Mesenchymal stem cell (in vitro differentiated cells and primary cell): ENCODE data around the gene CDR2L.

ENCODE experiments used
- DNase-seq: peaks from one replicate; pipeline ENCODE4 v3.0.0-alpha.2; 2013
- H2AFZ ChIP-seq: one replicate; pipeline ENCODE4 v1.6.1; 2013; ENCODE audit warnings: low read depth, mild to moderate bottlenecking, control low read depth, inconsistent platforms, low read length, moderate library complexity
- H2AK5ac ChIP-seq: 2 replicates; pipeline ENCODE4 v1.6.1; 2013; ENCODE audit warnings: low read length, moderate library complexity, mild to moderate bottlenecking, inconsistent platforms; ENCODE audit not compliant: severe bottlenecking
- H2BK120ac ChIP-seq: one replicate; pipeline ENCODE4 v1.6.1; 2013; ENCODE audit warnings: low read depth, mild to moderate bottlenecking, inconsistent platforms, low read length, moderate library complexity
- H2BK12ac ChIP-seq, 2 experiments: one replicate each; pipeline ENCODE4 v1.6.1; 2013; ENCODE audit warnings: inconsistent platforms in 2 of 2, low read length in 2 of 2, mild to moderate bottlenecking in 2 of 2, moderate library complexity in 2 of 2, control low read depth in 1 of 2
- H2BK15ac ChIP-seq: one replicate; pipeline ENCODE4 v1.6.1; 2013; ENCODE audit warnings: mild to moderate bottlenecking, low read depth, inconsistent platforms; ENCODE audit not compliant: poor library complexity, severe bottlenecking
- H2BK5ac ChIP-seq: 2 replicates; pipeline ENCODE4 v1.6.1; 2013; ENCODE audit warnings: low read depth, mild to moderate bottlenecking, low read length, control low read depth, inconsistent platforms; ENCODE audit not compliant: poor library complexity, severe bottlenecking
- H3K14ac ChIP-seq, 2 experiments: one replicate each; pipeline ENCODE4 v1.6.1; 2013; ENCODE audit warnings: inconsistent platforms in 2 of 2, low read length in 2 of 2, control low read depth in 1 of 2, mild to moderate bottlenecking in 1 of 2, moderate library complexity in 1 of 2
- H3K18ac ChIP-seq, 2 experiments: one replicate each; pipeline ENCODE4 v1.6.1; 2013; ENCODE audit warnings: inconsistent platforms in 2 of 2, low read length in 2 of 2, control low read depth in 1 of 2, low read depth in 1 of 2, mild to moderate bottlenecking in 1 of 2
- H3K23ac ChIP-seq, 2 experiments: one replicate each; pipeline ENCODE4 v1.6.1; 2013; ENCODE audit warnings: inconsistent platforms in 2 of 2, low read length in 2 of 2, mild to moderate bottlenecking in 2 of 2, moderate library complexity in 2 of 2, control low read depth in 1 of 2
- H3K27ac ChIP-seq: 2 replicates; pipeline ENCODE4 v1.5.1; 2013; ENCODE audit warnings: mild to moderate bottlenecking, moderate library complexity, low read length, control low read depth, inconsistent platforms; ENCODE audit not compliant: poor library complexity, severe bottlenecking
- H3K27me3 ChIP-seq, 2 experiments: 2 replicates each; pipeline versions ENCODE4 v1.6.1 to v1.7.0; 2013; ENCODE audit warnings: low read length in 2 of 2, mild to moderate bottlenecking in 2 of 2, moderate library complexity in 2 of 2, control low read depth in 1 of 2, inconsistent platforms in 1 of 2; ENCODE audit not compliant: control insufficient read depth in 1 of 2, insufficient read depth in 1 of 2
- H3K36me3 ChIP-seq, 2 experiments: 2 replicates each; pipeline versions ENCODE4 v1.6.1 to v1.7.0; 2013; ENCODE audit warnings: low read length in 2 of 2, control low read depth in 1 of 2, inconsistent platforms in 1 of 2, low read depth in 1 of 2, mild to moderate bottlenecking in 1 of 2; ENCODE audit not compliant: insufficient read depth in 2 of 2, control insufficient read depth in 1 of 2
- H3K4ac ChIP-seq, 2 experiments: one replicate each; pipeline ENCODE4 v1.6.1; 2013; ENCODE audit warnings: inconsistent platforms in 2 of 2, low read length in 2 of 2, mild to moderate bottlenecking in 2 of 2, moderate library complexity in 2 of 2, control low read depth in 1 of 2, low read depth in 1 of 2
- H3K4me1 ChIP-seq: 2 replicates; pipeline ENCODE4 v1.6.1; 2013; ENCODE audit warnings: low read depth, low read length, control low read depth; ENCODE audit not compliant: control insufficient read depth, insufficient read depth
- H3K4me2 ChIP-seq: 2 replicates; pipeline ENCODE4 v1.6.1; 2013; ENCODE audit warnings: low read length, mild to moderate bottlenecking, inconsistent platforms; ENCODE audit not compliant: poor library complexity, severe bottlenecking
- H3K4me3 ChIP-seq, 2 experiments: 2 replicates each; pipeline versions ENCODE4 v1.5.1 to v1.7.0; 2013; ENCODE audit warnings: low read length in 2 of 2, mild to moderate bottlenecking in 2 of 2, control low read depth in 1 of 2, low read depth in 1 of 2; ENCODE audit not compliant: insufficient read depth in 1 of 2
- H3K79me1 ChIP-seq: replicated peaks from 2 replicates; pipeline ENCODE4 v1.6.1; 2013; ENCODE audit warnings: mild to moderate bottlenecking, control low read depth, low read length, inconsistent platforms; ENCODE audit not compliant: poor library complexity, severe bottlenecking
- H3K9ac ChIP-seq: 2 replicates; pipeline ENCODE4 v1.7.0; 2013; ENCODE audit warnings: mild to moderate bottlenecking, low read length, moderate library complexity
- H3K9me3 ChIP-seq: 2 replicates; pipeline ENCODE4 v1.7.0; 2013; ENCODE audit warnings: mild to moderate bottlenecking, low read length; ENCODE audit not compliant: control insufficient read depth
- H4K8ac ChIP-seq: one replicate; pipeline ENCODE4 v1.6.1; 2013; ENCODE audit warnings: inconsistent platforms, mild to moderate bottlenecking, low read length, moderate library complexity
- H4K91ac ChIP-seq: one replicate; pipeline ENCODE4 v1.6.1; 2013; ENCODE audit warnings: mild to moderate bottlenecking, low read length, inconsistent platforms
- WGBS: methylation state at CpG from one replicate; pipeline ENCODE4 v1.1.7; 2013; ENCODE audit warnings: mixed read lengths; 5-methylcytosine and 5-hydroxymethylcytosine counted together

The CDR2L gene

DNA sequence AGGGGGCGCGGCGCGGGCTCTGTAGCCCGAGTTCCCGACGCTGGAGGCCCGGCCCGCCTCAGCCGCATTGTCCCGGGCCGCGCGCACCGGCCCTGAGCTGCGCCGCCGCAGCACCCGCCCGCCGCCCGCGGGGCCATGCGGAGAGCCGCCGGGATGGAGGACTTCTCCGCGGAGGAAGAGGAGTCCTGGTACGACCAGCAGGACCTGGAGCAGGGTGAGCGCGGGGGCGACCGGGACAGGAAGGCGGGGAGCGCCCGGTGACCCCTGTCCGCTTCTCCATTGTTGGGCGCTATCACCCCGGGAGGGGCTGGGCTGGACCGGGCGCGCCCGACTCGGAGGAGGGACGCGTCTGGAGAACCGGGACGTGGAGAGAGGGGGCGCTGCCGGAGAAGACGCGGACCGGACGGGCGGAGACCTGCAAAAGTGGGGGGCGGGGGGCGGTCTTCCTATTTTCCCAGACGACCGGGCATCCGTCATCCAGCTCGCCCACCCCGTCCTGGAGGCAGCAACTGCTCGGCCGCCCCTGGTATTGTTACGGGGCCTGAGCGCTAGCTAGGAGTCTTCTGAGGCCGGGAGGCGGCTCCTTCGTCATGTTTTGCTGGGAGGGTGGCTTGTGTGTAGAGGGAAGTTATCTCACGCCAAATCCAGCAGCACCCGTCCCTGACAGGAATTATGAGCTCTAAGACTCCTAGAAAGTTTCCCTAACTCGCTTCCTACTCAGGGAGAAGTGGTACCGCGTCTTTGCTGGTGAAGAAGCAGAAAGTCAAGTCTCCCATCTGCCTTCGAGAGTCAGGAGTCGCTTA, 678 bp downstream of the CDR2L start:
- Histone ChIP-seq H2BK15ac (peak overlapping the region; percentile 90), H2BK12ac (peak overlapping the region in 1 of 2 experiments; percentile 29), H3K27ac (peak overlapping the region; percentile 80), H3K36me3 (peaks cover 0 to 8% of the 10 kb centered on the region in 2 experiments), H3K14ac (peak overlapping the region in 1 of 2 experiments; percentile 81), H2AK5ac (peak overlapping the region; percentile 94), H3K4me1 (peaks cover 25% of the 10 kb centered on the region), H3K4me3 (peak overlapping the region; percentile 80 to 95), H3K4ac (peak overlapping the region in 1 of 2 experiments; percentile 81), H3K23ac (peak overlapping the region in 1 of 2 experiments; percentile 48), H4K8ac (peak overlapping the region; percentile 91), H3K79me1 (peaks cover 30% of the 10 kb centered on the region), H3K18ac (peak overlapping the region; percentile 90 to 95), H2BK120ac (peak overlapping the region; percentile 81), H2BK5ac (peak overlapping the region; percentile 66), H3K27me3 (no peaks in the 10 kb centered on the region), H3K9ac (peak overlapping the region; percentile 100), H3K9me3 (no peaks in the 10 kb centered on the region), H2AFZ (peak overlapping the region; percentile 84), H3K4me2 (peak overlapping the region; percentile 81), H4K91ac (peak overlapping the region; percentile 97)
- DNase-seq: peak; percentile 89
- under 1% methylated on average over 43 of the region's 76 CpGs for WGBS

DNA sequence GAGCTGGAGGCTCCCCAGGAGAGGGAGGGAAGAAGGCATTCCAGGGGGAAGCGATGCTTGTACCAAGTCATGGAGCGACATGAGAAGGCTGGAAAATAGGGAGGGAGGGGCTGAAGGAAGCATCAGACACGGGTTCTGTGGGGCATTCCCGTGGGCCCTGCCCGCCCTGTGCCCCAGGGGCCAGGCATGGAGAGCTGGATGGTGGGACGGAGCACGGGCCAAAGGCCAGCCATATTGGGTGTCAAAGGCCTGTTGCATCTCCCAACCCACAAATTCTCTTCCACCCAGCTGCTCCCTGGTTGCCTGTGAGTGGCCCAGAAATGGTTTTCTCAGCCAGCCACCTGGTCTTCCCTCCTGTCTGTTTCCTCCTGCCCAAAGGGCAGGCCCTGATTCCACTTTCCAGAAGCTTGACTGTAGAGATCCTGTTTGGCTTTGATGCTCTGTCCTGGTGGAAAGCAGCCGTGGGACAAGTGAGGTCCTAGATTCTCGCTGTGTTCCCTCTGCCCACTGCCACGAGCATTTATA, 3.2 kb downstream of the CDR2L start:
- no peak overlapping the region for H2BK120ac ChIP-seq
- no peak overlapping the region for H2BK15ac ChIP-seq
- peaks cover 30% of the 10 kb centered on the region for H3K79me1 ChIP-seq
- peaks cover 27% of the 10 kb centered on the region for H3K4me1 ChIP-seq
- 97% methylated on average over 10 of the region's 10 CpGs for WGBS
- DNase-seq: no peak
- no peak overlapping the region for H3K14ac ChIP-seq
- no peak overlapping the region for H3K4me3 ChIP-seq
- H3K27ac ChIP-seq: no peak overlapping the region
- H2BK5ac ChIP-seq: no peak overlapping the region
- H3K9ac ChIP-seq: peak overlapping the region; percentile 32
- H3K4ac ChIP-seq: no peak overlapping the region
- no peak overlapping the region for H3K4me2 ChIP-seq
- no peak overlapping the region for H2BK12ac ChIP-seq
- H3K23ac ChIP-seq: no peak overlapping the region
- peaks cover 0 to 12% of the 10 kb centered on the region in 2 experiments for H3K36me3 ChIP-seq
- no peak overlapping the region for H4K8ac ChIP-seq
- no peaks in the 10 kb centered on the region for H3K27me3 ChIP-seq
- peak overlapping the region; percentile 31 for H2AK5ac ChIP-seq
- H2AFZ ChIP-seq: no peak overlapping the region
- no peaks in the 10 kb centered on the region for H3K9me3 ChIP-seq
- H3K18ac ChIP-seq: no peak overlapping the region
- no peak overlapping the region for H4K91ac ChIP-seq

DNA sequence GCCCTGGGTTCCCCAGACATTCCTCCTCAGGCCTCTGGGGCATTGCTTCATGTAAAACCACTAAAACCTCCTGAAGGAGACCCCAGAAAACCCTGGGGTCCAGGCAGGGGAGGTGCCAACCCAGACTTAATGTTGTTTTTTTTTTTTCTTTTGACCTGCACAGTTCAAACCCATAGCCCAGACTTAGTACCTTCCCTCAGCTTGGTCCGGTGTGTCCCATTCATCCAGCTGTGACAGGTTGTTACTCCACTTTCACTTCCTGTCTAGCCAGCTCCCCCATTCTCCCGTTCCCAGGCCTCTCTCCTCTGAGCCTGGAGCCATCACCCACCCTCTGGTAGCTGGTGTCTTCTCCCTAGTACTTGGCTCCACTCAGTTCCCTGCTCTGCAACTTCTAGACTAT, 4.8 kb downstream of the CDR2L start:
- Histone ChIP-seq H3K9me3 (no peaks in the 10 kb centered on the region), H2BK12ac (no peak overlapping the region), H3K4me1 (peaks cover 24% of the 10 kb centered on the region), H4K8ac (peak overlapping the region; percentile 12), H3K9ac (no peak overlapping the region), H3K36me3 (peaks cover 0 to 12% of the 10 kb centered on the region in 2 experiments), H3K23ac (no peak overlapping the region), H2AK5ac (no peak overlapping the region), H2BK15ac (no peak overlapping the region), H3K27me3 (no peaks in the 10 kb centered on the region), H3K4ac (no peak overlapping the region), H3K4me2 (no peak overlapping the region), H3K79me1 (peaks cover 32% of the 10 kb centered on the region), H2BK5ac (no peak overlapping the region), H3K14ac (no peak overlapping the region), H4K91ac (no peak overlapping the region), H2AFZ (no peak overlapping the region), H2BK120ac (no peak overlapping the region), H3K4me3 (no peak overlapping the region), H3K27ac (no peak overlapping the region), H3K18ac (no peak overlapping the region)
- 34% methylated on average over 2 of the region's 2 CpGs for WGBS
- peak; percentile 27 for DNase-seq

GRCh38 chr17:74994440-74994839, 7.0 kb downstream of the CDR2L start:
- Histone ChIP-seq H2BK5ac (no peak overlapping the region), H2AK5ac (no peak overlapping the region), H3K18ac (no peak overlapping the region), H2BK12ac (no peak overlapping the region), H3K4me1 (peaks cover 15% of the 10 kb centered on the region), H3K4ac (no peak overlapping the region), H3K14ac (no peak overlapping the region), H3K9me3 (no peaks in the 10 kb centered on the region), H3K27ac (no peak overlapping the region), H4K91ac (no peak overlapping the region), H3K9ac (peak overlapping the region; percentile 0), H3K4me2 (no peak overlapping the region), H3K23ac (no peak overlapping the region), H4K8ac (no peak overlapping the region), H3K4me3 (no peak overlapping the region), H3K79me1 (peaks cover 35% of the 10 kb centered on the region), H2AFZ (no peak overlapping the region), H2BK15ac (no peak overlapping the region), H3K27me3 (no peaks in the 10 kb centered on the region), H3K36me3 (peaks cover 3 to 15% of the 10 kb centered on the region in 2 experiments), H2BK120ac (no peak overlapping the region)
- WGBS: 82% methylated on average over 7 of the region's 7 CpGs
- peak; percentile 17 for DNase-seq
